ENCODE measurements around the gene ATP2A1.

GRCh38 chr16:28897826-28898225 lies 19.5 kb downstream of the ATP2A1 start:
- TF ChIP-seq CTCF (IDR thresholded peaks at IDR 0.05) (no peak), POLR2A (IDR thresholded peaks at IDR 0.05) (no peak)
